ENCODE measurements around the gene PHLPP1.
A peak's percentile ranks its signal among the peaks of the same experiment; 100 is the strongest.
"Not testable (repeated sequence)": the region's sequence is repeated elsewhere in the genome, so short reads cannot be mapped to it uniquely, and the experiment has no call there.

PHLPP1 gene

DNA sequence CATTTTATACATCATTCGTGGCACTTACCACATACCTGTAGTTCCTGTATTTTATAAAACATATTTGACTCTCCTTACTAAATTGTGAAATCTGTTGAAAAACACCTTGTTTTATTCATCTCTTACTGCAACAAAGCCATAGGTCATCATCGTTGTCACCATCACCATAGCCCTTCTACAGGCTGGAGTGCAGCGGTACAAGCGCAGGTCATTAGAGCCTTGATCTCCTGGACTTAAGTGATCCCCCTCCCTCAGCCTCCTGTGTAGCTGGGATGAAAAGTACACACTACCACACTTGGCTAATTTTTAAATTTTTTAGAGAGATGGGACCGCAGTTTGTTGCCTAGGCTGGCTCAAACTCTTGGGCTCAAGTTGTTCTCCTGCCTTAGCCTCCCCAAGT is 184.2 kb downstream of the PHLPP1 start:
- no peak for DNase-seq

DNA sequence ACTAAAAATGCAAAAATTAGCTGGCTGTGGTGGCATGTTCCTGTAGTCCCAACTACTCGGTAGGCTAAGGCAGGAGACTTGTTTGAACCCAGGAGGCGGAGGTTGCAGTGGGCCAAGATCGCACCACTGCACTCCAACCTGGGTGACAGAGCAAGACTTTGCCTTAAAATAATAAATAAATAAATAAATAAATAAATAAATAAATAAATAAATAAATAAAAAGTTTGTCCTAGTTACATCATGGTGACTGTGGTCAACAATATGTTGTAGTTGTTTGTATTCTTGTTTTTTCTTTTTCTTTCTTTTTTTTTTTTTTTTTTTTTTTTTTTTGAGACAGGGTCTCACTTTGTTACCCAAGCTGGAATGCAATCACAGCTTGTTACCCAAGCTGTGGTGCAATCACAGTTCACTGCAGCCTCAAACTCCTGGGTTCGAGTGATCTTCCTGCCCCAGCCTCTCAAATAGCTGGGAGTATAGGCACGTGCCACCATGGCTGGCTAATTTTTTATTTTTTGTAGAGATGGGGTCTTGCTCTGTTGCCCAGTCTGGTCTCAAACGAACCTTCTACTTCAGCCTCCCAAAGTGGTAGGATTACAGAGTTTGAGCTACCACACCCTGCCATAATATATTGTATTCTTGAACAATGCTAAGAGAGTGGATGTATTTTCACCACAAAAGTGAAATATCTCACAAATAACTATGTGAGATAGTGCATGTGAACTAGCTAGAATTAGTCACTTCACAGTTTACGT is 185.0 kb downstream of the PHLPP1 start:
- DNase-seq: no peak

DNA sequence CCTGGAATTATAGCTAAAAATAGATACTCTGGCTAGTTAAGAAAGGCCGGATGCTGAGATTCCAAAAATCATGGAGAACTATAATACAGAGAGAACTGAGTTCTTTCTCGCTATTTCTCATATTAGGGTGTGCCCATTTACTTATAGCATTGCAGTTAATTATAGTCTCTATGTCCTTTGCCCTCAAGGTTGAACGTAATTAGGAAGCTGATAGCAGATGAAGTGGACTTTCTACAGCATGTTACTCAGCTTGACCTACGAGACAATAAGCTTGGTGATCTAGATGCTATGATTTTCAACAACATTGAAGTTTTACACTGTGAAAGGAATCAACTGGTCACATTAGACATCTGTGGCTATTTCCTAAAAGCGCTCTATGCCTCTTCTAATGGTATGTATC is 187.4 kb downstream of the PHLPP1 start:
- no peak for DNase-seq

DNA sequence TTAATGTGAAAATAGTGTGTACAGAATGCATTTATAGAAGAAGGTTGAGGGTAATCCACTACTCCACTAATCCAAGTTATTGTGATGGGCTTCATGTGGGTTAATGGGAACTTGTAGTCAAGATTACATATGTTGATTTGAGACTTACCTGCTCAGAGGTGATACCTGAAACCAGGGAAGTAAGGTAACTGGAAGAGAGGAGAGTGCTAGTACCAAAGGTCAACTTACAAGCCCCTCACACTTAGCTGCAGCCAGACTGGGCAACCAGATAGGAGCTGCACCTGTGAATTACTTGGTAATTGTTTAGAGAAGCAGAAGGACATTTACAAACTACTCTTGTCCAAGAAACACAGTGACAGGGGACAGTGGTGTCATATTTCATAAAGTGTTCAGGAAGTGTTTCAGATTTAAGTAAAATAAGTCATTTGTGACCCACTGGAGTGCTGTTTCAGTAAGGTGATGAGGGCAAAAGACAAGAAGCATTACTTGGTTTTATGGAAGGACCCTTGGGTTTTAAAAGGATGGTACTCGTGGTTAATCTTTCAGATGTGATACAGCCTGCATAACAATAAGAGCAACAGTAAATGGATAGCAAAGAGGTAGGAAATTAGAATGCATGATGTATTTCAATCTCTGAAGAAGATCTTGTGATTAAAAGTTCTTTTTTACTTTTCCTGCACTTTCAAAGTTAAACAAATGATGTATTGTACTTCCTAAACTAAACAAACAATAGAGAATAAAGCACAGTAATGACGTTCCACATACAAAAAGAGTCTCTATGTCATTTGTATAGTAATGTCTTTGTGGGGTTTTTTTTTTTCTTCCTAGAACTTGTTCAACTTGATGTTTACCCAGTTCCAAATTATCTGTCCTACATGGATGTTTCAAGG is 189.3 kb downstream of the PHLPP1 start:
- no peak for DNase-seq

DNA sequence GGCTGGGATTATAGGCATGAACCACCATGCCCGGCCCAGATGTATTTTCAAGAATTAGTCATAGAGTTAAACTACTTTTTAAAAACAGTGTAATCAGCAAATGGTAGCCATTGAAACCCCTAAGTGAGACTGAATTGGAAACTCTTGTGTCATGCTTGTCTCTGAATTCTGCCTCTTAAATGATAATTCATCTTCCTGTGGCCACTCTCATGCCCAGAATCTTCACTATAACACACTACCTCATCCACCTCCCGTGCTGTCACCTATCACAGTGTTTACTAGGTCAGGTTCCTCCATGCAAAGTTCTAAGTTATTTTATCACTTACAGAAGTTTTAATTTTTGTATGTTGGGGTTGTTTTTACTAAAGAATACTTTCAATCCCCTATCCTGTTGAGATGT is 197.5 kb downstream of the PHLPP1 start:
- DNase-seq: no peak

DNA sequence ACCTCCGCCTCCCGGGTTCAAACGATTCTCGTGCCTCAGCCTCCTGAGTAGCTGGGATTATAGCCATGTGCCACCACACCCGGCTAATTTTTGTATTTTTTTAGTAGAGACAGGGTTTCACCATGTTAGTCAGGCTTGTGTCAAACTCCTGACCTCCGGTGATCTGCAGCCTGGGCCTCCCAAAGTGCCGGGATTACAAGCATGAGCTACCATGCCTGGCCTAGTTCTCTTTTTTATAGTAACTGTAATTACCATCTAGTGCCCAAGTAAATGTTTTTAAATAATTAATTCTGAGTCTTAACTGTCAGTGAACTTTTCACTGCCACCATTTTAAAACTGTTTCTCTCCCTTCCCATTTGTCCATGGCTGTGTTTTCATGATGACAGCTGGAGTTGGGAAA is 198.5 kb downstream of the PHLPP1 start:
- not testable (repeated sequence) for DNase-seq

DNA sequence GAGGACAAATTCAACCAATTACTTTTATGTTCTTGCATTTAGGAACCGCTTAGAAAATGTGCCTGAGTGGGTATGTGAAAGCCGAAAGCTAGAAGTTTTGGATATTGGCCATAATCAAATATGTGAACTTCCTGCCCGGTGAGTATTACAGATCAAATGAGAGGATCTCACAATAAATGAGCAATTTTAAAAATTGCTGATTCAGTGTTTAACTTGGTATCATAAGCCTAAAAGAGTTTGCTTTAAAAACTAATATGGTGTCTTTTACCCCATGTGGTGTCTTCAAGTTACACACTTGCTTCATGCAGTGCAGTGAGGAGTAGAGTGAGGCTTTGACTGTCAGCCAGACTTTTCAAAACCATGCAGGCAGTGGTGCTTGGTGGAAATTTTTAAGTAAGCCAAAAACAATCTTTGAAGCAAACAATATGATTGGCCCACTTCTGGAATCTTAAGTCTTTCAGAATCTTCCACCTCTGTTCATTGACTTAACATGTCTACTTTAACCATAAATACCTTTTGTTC is 199.6 kb downstream of the PHLPP1 start:
- no peak for DNase-seq

DNA sequence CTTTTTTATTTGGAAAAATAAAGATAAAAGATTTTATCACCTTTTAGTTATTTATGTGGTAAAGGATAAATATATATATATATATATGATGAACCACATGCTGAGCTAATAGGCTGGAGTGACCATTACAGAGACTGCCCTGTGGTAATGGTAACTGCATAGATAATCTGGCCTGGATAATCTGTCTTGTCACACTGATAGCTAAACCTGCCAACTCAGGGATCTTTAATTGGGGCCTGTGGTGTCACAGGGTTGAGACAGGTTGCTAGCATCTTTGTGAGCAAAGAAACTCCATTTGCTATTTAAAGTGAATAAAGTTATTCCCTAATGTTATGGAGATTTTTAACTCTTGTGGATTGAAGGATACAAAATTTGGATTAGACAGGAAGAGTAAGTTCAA is 203.0 kb downstream of the PHLPP1 start:
- DNase-seq: no peak

DNA sequence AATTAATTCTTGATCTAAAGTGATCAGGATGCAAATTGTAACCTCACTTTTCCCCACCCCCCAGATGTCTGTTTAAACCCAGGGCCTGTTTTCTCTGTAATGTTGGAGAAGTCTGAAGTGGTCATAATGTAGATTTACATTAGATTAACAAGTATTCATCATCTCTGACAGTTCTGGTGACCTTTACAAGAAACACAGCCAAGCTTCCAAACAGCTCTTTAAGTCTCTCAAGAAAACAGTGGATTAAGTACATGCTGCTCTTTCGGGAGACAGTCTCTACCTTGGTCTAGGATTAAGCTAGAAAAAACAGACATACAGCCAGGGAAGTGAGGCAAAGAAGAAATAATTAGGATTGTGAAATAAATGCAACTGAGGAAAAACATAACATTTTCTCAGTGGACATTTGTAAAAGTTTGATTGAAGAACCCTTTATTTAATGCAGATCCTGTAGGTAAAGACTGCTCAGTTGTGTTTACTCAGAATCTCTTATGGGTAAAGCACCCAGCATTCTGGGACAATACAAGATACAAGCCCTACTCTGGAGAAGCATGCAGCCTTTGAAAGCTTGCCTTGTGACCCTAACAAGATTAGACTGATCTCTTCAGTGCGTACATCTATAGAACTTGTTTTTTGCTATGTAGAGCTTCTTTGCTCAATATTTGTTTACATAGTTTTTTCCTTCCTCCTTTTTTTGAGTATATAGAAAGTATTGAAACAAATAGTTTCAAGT is 203.9 kb downstream of the PHLPP1 start:
- no peak for DNase-seq

DNA sequence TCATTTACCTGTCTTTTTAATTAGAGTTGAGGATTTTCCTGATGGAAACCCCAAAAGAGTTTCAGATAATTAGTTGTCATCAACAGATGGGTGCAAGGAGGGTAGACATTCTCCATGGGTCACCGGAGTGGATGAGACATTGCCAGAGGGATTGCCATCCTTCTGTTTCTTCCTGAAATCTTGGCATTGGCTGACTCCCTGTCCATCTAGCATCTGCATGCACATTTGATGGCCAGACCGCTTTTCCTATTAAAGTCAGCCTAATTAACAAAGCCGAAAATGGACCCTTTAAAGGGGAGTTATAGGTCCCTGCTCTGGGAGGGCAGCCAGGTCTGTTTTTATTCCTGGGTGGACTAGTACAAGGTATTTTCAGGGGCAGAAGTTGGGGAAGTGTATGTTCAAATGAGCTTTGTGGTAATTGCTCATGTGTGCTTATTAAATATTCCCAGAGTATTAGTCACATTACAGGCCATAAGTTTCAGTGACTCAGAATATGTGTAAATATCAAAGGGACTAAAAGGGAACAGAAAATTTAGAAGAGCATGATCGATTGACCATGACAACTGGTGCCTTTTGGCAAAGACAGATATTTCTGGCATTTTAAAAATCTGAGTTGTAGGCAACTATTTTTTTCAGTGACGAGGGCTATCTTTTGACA is 209.8 kb downstream of the PHLPP1 start:
- no peak for DNase-seq

DNA sequence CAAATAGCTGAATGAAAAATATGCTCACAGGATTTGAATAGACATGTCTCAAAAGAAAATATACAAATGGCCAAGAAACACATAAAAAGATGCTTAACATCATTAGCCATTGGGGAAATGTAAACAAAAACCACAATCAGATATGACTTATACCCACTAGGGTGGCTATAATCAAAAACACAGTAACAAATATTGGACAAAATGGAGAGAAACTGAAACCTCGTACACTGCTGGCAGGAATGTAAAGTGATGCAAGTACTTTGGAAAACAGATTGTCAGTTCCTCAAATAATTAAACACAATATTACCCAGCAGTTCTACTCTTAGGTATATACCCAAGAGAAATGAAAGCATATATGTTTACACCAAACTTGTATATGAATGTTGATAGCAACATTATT is 213.0 kb downstream of the PHLPP1 start:
- no peak for DNase-seq

DNA sequence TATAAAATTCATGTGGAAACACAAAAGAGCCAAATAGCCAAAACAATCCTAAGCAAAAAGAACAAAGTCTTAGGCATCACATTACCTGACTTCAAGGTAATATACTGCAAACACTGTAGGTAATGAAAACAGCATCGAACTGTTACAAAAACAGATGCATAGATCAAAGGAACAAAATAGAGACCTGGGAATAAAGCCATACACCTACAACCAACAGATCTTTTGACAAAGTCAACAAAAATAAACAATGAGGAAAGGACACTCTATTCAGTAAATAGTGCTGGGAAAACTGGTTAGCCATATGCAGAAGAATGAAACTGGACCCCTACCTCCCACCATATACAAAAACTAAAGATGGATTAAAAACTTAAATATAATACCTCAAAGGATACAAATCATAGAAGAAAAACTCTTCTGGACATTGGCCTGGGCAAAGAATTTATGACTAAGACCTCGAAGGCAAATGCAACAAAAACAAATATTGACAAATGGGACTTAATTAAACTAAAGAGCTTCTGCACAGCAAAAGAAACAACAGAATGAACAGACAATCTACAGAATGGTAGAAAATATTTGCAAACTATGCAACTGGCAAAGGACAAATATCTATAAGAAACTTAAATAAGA is 218.0 kb downstream of the PHLPP1 start:
- DNase-seq: no peak

DNA sequence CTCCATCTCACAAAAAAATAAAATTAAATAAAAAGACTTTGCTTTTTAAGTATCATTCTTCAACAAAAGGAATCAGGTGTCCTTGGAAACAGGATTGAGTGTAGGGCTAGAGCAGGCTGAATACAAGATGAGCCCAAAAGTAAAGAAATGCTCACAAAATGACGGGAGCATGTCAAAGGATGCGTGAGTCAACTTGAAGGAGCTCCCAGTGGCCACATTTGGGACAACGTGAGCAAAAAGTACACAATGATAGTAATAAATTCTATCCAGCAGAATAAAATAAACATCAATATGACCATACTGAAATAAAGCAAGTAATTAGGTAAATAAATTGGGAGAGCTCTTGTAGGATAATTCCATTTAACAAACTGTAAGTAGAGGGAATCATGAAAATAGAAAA is 220.7 kb downstream of the PHLPP1 start:
- DNase-seq: no peak

DNA sequence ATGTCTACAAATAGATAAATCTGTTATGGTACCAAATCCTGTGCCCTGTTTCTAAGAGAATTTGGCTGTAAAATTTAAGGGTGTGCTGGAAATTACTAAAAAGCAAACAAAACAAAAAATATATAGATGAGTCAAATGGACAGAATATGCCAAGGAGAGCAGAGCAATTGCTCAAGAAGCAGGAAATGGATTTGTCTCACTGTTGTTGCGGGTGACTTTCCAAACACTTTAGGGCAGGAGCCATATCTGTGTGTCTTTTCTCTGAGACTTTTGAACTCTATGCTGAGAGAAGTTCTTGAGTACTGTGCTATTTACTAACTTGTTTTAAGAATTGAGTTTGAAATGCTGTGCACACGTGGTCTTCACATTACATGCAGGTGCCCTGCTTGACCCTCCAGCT is 221.7 kb downstream of the PHLPP1 start:
- DNase-seq: no peak

DNA sequence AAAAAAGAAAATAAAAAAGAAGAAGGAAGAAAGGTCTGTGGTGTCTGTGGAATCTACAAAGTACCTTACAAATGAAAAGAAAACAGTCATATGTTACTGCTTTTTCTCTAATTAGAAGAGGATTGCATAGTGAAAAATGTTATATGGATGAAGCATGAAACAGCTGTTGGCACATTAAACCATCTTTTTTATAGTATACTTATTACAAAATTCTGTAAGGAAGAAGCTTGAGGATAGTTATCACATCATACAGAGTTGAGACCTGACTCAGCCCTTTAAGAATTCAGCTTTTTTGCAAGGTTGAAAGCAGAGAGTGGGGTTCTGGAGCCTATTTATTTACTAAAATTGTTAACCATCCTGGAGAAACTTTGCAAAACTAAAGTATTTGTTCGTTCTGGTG is 222.7 kb downstream of the PHLPP1 start:
- no peak for DNase-seq

DNA sequence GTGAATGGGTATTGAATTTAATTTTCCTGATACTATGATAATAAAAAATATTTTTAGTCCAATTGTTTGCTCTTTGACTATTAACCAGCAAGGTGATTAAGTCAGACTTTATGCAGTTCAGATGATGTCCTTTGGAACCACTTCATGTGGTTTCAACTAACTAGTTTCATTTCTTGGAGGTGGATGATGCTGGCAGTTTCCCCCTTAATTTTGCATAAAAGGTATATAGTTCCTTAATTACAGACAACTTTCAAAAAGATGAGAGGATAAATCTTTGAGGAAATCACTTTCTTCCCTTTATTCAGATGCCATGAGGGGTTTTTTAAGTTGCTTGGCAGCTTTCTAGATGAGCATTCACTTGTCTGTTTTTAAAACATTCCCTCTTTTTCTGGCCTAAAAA is 223.1 kb downstream of the PHLPP1 start:
- DNase-seq: no peak

DNA sequence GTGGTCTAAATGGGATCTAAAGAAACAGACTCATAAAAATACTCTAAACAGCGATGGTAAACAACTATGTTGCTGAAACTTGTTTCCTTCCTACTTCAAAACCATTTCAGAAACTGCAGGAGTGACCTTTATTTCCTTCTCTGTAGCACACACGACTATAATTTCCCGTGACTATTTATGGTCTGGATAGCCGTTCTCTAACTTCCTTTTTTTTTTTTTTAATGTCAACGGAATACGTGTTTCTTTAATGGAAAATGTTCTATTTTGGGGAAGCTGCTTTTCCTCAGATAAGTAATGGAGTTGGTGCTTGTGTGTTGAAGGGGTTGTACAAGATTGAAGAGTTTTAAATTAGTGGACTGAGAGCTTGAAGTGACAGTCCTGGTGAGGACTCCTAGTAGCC is 224.1 kb downstream of the PHLPP1 start:
- DNase-seq: peak; percentile 67

DNA sequence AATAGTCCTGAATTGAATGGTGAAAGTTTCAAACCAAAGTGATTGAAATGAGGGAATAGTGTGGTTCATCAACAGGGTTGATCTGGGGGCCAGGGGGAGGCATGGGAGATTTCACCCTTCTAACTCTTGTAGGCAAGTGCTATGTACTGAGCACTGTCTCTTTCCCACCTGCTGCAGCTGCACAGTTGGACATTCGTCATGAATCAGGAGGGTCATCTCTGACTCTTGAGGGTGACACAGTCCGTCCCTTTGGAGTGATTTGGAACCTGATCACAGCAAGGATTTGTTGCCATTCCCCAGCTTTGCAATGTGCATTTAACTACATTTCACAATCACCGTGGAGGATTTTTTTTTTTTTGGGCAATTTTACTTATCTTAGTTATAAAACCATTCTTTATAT is 224.6 kb downstream of the PHLPP1 start:
- no peak for DNase-seq

DNA sequence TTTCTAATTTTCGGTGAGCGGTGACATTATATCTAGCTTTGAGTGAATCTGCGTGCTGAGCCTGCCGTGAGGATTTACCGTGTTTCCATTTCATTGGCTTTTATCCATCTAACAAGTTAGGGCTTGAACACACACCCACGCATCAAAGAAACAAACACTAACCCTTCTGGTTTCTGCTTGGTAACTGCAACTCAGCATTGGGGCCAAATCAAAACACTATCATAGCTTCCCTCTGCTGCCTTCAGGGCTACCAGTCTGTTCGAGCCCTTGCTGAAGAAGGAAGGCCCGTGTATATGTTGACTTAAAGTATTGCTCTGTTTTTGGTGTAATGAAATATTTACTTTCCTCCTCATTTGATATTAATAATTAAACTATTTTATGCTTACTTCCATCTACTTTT is 227.2 kb downstream of the PHLPP1 start:
- DNase-seq: no peak

DNA sequence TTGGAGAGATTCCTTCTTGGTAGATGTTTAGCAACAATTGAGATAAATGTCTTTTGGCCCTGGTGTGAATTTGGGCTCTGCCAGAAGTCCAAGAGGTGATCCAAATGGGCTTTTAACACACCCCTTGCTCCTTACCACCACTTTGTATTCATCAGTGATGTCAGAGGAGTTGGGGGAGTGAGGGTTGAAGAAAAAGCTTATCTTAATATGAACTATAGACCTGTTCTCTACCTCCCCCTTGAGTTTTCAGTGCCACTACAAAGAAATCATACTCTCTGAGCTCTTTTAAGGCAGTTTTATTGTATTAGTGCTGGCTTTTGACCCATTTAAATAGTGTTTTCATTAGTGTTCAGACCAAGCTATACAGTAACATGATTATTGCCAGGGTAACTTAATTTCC is 229.1 kb downstream of the PHLPP1 start:
- no peak for DNase-seq

DNA sequence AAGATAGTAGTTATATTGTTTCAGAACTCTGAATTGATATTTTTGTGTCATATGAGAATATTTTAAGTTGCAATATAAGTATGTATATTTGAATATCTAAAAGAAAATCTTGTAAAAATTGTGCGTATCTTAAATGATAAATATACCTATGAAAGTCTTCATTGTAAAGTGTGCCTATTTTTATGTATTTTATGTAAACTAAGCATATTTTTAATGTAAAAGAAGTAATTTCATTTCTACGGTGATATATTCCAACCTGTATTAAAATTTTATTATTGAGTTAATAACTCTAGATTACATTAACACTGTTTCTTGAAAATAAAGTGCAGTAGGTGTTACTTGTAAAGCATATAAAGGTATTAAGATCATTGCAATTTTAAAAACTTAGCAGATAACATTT is 233.4 kb downstream of the PHLPP1 start:
- no peak for DNase-seq

DNA sequence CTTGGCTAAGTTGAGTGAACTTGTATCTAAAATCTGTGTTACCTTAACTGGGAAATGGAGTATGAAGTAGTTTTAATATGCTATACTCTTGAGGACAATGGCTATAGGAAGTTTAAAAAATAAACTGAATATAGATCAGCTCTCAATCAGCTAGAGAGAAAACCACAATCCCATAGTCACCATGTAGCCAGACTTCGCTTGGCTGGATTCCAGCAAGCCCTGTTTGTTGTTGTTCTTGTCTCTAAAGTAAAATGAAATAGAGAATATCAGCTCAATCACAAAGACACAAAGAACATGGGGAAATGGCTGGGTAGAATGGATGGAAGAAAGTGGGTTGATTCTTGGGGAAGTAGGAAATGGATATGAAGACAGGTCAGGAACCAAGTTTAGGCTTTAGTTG is 234.9 kb downstream of the PHLPP1 start:
- no peak for DNase-seq
